HG02852 (cell line): ENCODE measurements around the gene SIRT6.
"Not testable (repeated sequence)": the region's sequence is repeated elsewhere in the genome, so short reads cannot be mapped to it uniquely, and the experiment has no call there.

Experiments
- ATAC-seq: cut with Tn5 transposase; IDR thresholded peaks from one replicate; pipeline ENCODE4 v1.9.1; 2021; ENCODE audit warnings: mild to moderate bottlenecking, moderate library complexity; ENCODE audit not compliant: unreplicated experiment

Gene SIRT6

GRCh38 chr19:4138445-4138844 lies 43.9 kb downstream of the SIRT6 start:
- ATAC-seq: no peak

GRCh38 chr19:4136680-4137088 lies 45.7 kb downstream of the SIRT6 start:
- ATAC-seq: no peak

DNA sequence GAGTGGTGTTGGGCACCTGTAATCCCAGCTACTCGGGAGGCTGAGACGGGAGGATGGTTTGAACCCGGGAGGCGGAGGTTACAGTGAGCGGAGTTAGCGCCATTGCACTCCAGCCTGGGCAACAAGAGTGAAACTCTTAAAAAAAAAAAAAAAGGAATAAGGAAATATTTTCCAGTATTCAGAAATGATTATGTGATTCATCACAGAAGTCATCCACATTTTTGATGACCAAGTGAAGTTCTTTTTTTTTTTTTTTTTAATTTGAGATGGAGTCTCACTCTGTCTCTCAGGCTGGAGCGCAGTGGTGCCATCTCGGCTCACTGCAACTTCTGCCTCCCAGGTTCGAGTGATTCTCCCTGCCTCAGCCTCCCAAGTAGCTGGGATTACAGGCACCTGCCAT lies 47.0 kb downstream of the SIRT6 start:
- not testable (repeated sequence) for ATAC-seq

DNA sequence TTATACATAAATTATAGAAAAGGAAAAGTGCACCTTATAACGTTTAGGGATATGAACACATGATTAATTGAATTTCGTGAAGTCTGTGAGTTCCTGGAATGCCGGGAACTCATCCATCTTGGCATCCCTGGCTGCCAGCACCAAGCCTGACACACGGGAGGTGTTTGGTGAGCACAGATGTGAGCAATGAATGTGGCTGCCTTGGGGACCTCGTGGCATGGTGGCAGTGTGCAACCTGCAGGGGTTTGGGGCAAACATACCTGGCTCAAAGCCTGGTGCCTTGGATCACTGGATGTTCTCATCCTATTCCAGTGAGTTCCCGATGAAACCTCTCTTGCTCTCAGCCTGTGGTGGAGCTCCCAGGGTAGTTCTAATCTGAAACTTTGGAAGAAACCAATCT lies 48.0 kb downstream of the SIRT6 start:
- ATAC-seq: no peak

DNA sequence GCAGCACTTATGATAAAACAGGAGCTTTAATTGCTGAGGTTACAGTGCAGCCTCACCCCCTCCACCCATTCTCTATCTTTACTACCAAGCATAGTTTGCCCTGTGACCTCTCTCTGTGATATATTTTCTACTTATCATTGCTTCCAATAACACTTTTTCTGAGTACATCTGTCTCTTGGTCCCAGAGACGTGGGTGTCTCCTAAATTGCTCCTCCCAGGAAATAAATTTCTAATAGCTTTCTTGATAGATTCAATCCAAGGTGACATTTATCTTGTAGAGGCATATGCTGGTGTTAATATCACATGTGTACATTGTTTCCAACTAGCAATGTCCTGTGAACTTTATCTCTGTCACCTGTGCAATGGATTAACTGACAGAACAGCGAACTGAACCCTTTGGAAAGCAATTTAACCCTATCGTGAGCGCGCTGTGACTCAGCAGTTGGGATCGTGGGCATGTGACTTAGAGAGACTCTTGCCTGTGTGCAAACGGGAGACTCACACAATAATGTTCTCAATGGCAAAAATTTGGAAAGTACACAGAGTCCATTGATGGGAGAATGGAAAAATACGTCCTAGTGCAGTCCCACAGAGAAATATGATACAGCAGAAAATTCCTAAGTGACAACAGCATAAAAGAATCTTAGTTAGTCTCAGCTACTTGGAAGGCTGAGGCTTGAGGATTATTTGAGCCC lies 51.5 kb downstream of the SIRT6 start:
- no peak for ATAC-seq

- not testable (repeated sequence) for ATAC-seq
Observed at GRCh38 chr19:4129050-4129449, 53.3 kb downstream of the SIRT6 start.

- ATAC-seq: not testable (repeated sequence)
Observed at GRCh38 chr19:4127322-4127721, 55.0 kb downstream of the SIRT6 start.

GRCh38 chr19:4124638-4125037 lies 57.7 kb downstream of the SIRT6 start:
- no peak for ATAC-seq
